ENCODE data around the gene PRKCI. TPM values are rescaled to one million over a fixed set of nuclear protein-coding genes. Genes with fewer than 3 reads are reported as not detected.

PRKCI gene
- total and polyA plus RNA-seq, 9 of the 15 experiments (the other 6 are each of a cell fraction or from before 2014, with no cell fraction given), result 10.5 to 43.2 (median 31.4) TPM

- no peak for TF ChIP-seq KDM5B (IDR thresholded peaks at IDR 0.05; ENCODE audit: insufficient replicate concordance, low read depth, low read length)
- TF ChIP-seq E2F1 (CRISPR knock-in tag; IDR thresholded peaks at IDR 0.05), result no peak
- peak; percentile 83 for TF ChIP-seq FOSL1 (tag; conservative IDR thresholded peaks at IDR 0.05)
- peak; percentile 31 to 49; a peak in 2 of 4 replicates for TF ChIP-seq TRIM24 (IDR thresholded peaks at IDR 0.05)
- TF ChIP-seq SMARCA4 (IDR thresholded peaks at IDR 0.05), result peak; percentile 42; the same call in 1 of the 2 replicates
- TF ChIP-seq, protein P1, sequence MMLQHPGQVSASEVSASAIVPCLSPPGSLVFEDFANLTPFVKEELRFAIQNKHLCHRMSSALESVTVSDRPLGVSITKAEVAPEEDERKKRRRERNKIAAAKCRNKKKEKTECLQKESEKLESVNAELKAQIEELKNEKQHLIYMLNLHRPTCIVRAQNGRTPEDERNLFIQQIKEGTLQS (IDR thresholded peaks at IDR 0.05), result peak; percentile 82
- TF ChIP-seq, protein P1 (CRISPR knock-in tag; conservative IDR thresholded peaks at IDR 0.05), result no peak
- peak; percentile 34; the same call in 1 of the 2 replicates for TF ChIP-seq SOX6 (IDR thresholded peaks at IDR 0.05)
Observed at GRCh38 chr3:170196833-170197232, 25.4 kb upstream of the PRKCI start (continued).

GRCh38 chr3:170200987-170201386, 21.2 kb upstream of the PRKCI start:
- BruUV-seq (replicated peaks), result no TSS peak
- intact Hi-C loops (cut with micrococcal nuclease), result no loop called here
- TF ChIP-seq, protein P2, sequence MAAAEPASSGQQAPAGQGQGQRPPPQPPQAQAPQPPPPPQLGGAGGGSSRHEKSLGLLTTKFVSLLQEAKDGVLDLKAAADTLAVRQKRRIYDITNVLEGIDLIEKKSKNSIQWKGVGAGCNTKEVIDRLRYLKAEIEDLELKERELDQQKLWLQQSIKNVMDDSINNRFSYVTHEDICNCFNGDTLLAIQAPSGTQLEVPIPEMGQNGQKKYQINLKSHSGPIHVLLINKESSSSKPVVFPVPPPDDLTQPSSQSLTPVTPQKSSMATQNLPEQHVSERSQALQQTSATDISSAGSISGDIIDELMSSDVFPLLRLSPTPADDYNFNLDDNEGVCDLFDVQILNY (CRISPR knock-in tag; IDR thresholded peaks at IDR 0.05), result no peak
- TF ChIP-seq, protein P3, sequence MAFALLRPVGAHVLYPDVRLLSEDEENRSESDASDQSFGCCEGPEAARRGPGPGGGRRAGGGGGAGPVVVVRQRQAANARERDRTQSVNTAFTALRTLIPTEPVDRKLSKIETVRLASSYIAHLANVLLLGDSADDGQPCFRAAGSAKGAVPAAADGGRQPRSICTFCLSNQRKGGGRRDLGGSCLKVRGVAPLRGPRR (CRISPR knock-in tag; IDR thresholded peaks at IDR 0.05), result no peak
- no peak for TF ChIP-seq IRF2 (CRISPR knock-in tag; IDR thresholded peaks at IDR 0.05)
- no peak for TF ChIP-seq FOXP1 (CRISPR knock-in tag; IDR thresholded peaks at IDR 0.05)
- no peak for TF ChIP-seq HDAC8 (tag; IDR thresholded peaks at IDR 0.05)
- TF ChIP-seq ZNF316 (IDR thresholded peaks at IDR 0.05), result no peak
- no peak for TF ChIP-seq BACH1 (tag; IDR thresholded peaks at IDR 0.05)
- no peak for TF ChIP-seq TAF15 (IDR thresholded peaks at IDR 0.05; ENCODE audit: low read depth, low read length)
- no peak for TF ChIP-seq XRCC3 (IDR thresholded peaks at IDR 0.05)
- no peak for TF ChIP-seq TAL1 (IDR thresholded peaks at IDR 0.05)
- TF ChIP-seq, protein P4, sequence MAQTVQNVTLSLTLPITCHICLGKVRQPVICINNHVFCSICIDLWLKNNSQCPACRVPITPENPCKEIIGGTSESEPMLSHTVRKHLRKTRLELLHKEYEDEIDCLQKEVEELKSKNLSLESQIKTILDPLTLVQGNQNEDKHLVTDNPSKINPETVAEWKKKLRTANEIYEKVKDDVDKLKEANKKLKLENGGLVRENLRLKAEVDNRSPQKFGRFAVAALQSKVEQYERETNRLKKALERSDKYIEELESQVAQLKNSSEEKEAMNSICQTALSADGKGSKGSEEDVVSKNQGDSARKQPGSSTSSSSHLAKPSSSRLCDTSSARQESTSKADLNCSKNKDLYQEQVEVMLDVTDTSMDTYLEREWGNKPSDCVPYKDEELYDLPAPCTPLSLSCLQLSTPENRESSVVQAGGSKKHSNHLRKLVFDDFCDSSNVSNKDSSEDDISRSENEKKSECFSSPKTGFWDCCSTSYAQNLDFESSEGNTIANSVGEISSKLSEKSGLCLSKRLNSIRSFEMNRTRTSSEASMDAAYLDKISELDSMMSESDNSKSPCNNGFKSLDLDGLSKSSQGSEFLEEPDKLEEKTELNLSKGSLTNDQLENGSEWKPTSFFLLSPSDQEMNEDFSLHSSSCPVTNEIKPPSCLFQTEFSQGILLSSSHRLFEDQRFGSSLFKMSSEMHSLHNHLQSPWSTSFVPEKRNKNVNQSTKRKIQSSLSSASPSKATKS (CRISPR knock-in tag; IDR thresholded peaks at IDR 0.05), result no peak

More at GRCh38 chr3:170200987-170201386, 21.2 kb upstream of the PRKCI start:
- Histone ChIP-seq H3K9ac (ENCODE audit: insufficient read depth in 1 of 2, low read depth in 2 of 2, low read length in 2 of 2) (no peak overlapping the region), H3K4me1 (replicated peaks in 1 of 2; ENCODE audit: control insufficient read depth in 2 of 2, insufficient read depth in 2 of 2, low read length in 2 of 2) (peaks cover 0 to 2% of the 10 kb centered on the region in 2 experiments; a peak in 1 of 5 replicates), H3K4me2 (ENCODE audit: insufficient read depth, low read length) (no peak overlapping the region), H2AFZ (ENCODE audit: low read depth, low read length) (no peak overlapping the region), H3K4me3 (no peak overlapping the region), H3K9me3 (replicated peaks; ENCODE audit: control insufficient read depth, insufficient read depth, low read depth, low read length) (no peaks in the 10 kb centered on the region), H3K79me2 (ENCODE audit: control insufficient read depth, insufficient read depth, low read length) (no peaks in the 10 kb centered on the region), H3K27ac (ENCODE audit: extremely low read depth, low read depth, low read length) (no peak overlapping the region), H3K27me3 (ENCODE audit: control insufficient read depth in 2 of 2, insufficient read depth in 2 of 2, low read length in 2 of 2) (no peaks in the 10 kb centered on the region), H3K9me1 (ENCODE audit: control insufficient read depth, insufficient read depth, low read length) (no peaks in the 10 kb centered on the region), H3K36me3 (ENCODE audit: control insufficient read depth, insufficient read depth, low read length) (no peaks in the 10 kb centered on the region), H4K20me1 (replicated peaks; ENCODE audit: control insufficient read depth, insufficient read depth, low read length) (no peaks in the 10 kb centered on the region)
- POLR2A ChIA-PET, result no interaction called here
- in situ Hi-C loops (cut with MboI), result no loop called here
- DNase-seq (ENCODE audit: extremely low read depth in 1 of 4, low spot score in 3 of 4) (no peak), ATAC-seq (no peak), FAIRE-seq (no peak)
- CTCF ChIA-PET (ENCODE audit: low intra/inter-chr PET ratio), result no interaction called here

Measured in K562 (cell line).